ENCODE data around the gene STAMBPL1. TPM values are rescaled to one million over a fixed set of nuclear protein-coding genes. Genes with fewer than 3 reads are reported as not detected.
"Not testable (repeated sequence)": the region's sequence is repeated elsewhere in the genome, so short reads cannot be mapped to it uniquely, and the experiment has no call there.

STAMBPL1 gene
- total RNA-seq, 1 donor from 2014 or later, result 8.6 TPM

DNA sequence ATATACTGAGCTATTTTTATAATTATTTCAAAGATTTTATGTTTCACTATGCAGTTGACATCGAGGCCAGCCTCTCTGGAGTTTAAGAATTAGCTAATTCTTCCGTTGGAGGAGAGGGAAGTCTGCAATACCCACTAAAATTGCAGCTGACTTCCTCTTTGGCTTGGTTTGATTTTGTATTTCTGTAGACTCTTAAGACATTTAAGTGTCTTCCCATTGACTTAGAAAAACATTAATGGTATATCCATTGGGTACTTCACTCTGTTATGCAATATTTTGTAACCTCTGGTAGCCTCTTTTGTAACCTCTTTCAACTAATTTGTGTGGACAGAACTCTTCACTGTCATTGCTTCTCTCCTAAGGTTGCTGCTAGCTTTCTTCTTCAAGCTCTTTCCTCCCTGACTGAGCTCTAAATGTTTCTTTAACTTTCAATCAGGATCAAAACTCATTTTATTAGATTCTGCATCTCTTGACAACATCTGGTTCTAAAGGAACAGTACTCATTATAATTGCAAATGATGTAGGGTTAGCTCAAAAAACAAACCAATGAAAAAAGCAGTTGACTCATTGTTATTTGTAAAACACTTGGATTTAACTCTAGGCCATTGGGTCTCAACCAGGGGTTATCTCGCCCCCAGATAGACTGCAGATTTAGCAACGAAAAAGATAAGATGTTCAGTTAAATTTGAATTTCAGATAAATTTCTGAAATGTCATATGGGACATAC is 26.7 kb upstream of the STAMBPL1 start:
- FAIRE-seq (no peak), DNase-seq (ENCODE audit: low spot score in 2 of 2) (no peak)

- no peak for DNase-seq (ENCODE audit: low spot score in 2 of 2)
- FAIRE-seq, result no peak
Measured at GRCh38 chr10:88854684-88855083, 25.4 kb upstream of the STAMBPL1 start.

GRCh38 chr10:88857831-88858230 is 22.2 kb upstream of the STAMBPL1 start:
- DNase-seq (ENCODE audit: low spot score in 2 of 2) (no peak), FAIRE-seq (no peak)

GRCh38 chr10:88858491-88858890 is 21.6 kb upstream of the STAMBPL1 start:
- FAIRE-seq, result no peak
- no peak for DNase-seq (ENCODE audit: low spot score in 2 of 2)

- FAIRE-seq (no peak), DNase-seq (ENCODE audit: low spot score in 2 of 2) (no peak)
Measured at GRCh38 chr10:88861036-88861435, 19.0 kb upstream of the STAMBPL1 start.

- DNase-seq (ENCODE audit: low spot score in 2 of 2) (no peak), FAIRE-seq (no peak)
Measured at GRCh38 chr10:88865281-88865876, 14.7 kb upstream of the STAMBPL1 start.

DNA sequence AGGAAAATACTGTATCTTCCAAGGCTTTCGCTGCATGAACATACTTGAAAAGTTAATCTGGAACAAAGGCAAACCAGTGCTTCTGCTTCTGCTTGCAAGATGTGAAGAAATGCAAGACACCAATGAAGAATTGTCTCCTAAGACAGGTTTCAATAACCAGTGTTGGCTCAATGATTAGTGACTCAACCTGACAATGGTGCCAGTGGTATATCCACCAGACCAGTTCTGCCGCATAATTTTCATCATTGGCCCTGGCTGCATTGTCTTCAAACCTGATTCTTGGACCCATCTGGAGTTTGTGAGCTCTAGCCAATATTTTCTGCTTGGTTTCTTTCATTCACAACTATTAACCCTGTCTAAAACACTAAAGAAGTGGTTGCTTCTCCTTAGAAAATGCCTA is 13.6 kb upstream of the STAMBPL1 start:
- DNase-seq (ENCODE audit: low spot score in 2 of 2), result no peak
- no peak for FAIRE-seq

- no peak for DNase-seq (ENCODE audit: low spot score in 2 of 2)
- no peak for FAIRE-seq
Measured at GRCh38 chr10:88870089-88870488, 10.0 kb upstream of the STAMBPL1 start.

GRCh38 chr10:88873757-88874156 is 6.3 kb upstream of the STAMBPL1 start:
- no peak for FAIRE-seq

DNA sequence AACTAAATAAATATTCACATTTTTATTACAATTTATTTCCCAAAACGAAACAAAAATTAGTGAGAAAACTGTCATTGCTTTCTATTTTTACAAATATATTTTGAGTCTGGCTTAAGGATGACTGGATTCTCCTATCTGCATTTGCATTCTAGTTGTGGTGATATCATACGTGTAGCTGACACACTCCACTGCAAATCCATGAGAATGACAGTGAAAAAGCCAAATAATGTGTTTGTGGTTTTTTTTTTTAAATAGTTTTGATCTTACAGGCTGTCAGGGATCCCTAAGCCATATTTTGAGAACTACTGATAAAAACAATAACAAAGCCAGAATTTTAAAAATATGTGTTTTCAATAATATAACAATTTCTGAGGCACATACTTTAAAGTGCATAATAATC is 5.8 kb upstream of the STAMBPL1 start:
- no peak for FAIRE-seq
- no peak for DNase-seq (ENCODE audit: low spot score in 2 of 2)

More at GRCh38 chr10:88873757-88874156, 6.3 kb upstream of the STAMBPL1 start:
- no peak for DNase-seq (ENCODE audit: low spot score in 2 of 2)

- FAIRE-seq (no peak), DNase-seq (ENCODE audit: low spot score in 2 of 2) (no peak)
Measured at GRCh38 chr10:88875081-88875480, 5.0 kb upstream of the STAMBPL1 start.

GRCh38 chr10:88877298-88877697 is 2.7 kb upstream of the STAMBPL1 start:
- no peak for DNase-seq (ENCODE audit: low spot score in 2 of 2)

DNA sequence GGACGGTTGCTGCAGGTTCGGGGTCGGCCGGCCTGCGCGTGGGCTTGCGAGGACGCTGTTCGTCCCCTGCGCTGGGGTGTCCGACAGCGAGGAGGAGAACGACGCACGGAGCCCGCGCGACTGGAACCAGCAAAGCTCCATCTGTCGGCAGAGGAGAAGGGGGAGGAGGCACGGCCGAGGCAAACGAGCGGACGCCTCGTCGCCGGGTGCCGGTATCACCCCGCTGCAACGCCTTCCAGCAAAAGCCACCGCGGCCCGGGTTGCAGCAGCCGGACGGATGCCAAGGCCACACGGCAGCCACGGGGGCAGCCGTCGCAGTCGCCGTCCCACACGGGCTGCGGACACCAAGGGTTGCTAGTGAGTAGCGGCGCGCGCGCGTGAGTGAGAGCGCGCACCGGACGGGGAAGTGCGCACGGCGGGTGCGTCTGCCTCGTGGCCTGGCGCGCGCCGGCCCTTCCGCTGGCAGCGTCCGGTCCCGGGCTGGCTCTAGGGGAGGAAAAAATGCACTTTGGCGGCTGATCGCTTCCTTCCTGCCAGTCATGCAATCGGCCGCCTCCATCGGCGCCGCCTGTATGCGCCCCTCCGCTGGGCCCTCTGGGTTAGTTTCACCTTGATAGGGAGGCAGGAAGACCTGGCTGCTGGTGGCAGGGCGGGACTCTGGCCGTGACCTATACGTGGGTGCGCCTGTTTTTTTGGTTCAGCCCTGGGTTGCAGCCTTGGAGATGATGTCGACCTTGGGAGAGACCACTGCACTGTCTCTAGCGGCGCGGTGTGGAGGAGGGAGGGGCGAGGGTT is 434 bp downstream of the STAMBPL1 start:
- FAIRE-seq, result no peak

More at GRCh38 chr10:88877298-88877697, 2.7 kb upstream of the STAMBPL1 start:
- no peak for FAIRE-seq

DNA sequence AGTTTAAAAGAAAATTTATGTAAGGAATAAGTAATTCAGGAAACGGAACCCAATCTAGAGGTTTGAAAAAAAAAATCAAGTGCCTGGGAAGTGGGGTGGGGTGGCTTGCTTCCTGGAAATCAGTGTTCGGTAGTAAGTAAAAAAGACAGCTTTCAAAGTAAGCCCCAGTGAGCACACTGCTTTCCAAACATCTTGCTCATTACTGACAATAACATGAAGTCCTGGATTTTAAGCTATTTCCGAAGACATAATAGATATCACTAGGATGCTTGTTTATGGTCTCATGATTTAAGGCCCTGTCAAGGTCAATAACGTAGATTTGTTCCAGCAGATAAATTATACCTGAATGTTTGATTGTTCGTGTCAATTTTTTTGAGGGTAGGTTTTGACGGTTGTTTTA is 1.3 kb downstream of the STAMBPL1 start:
- DNase-seq (ENCODE audit: low spot score in 2 of 2) (no peak), FAIRE-seq (no peak)

More for the DNA sequence above, 434 bp downstream of the STAMBPL1 start:
- peak; percentile 60 for DNase-seq (ENCODE audit: low spot score in 2 of 2)

GRCh38 chr10:88881922-88882645 is 2.0 kb downstream of the STAMBPL1 start:
- FAIRE-seq, result no peak
- no peak for DNase-seq (ENCODE audit: low spot score in 2 of 2)

DNA sequence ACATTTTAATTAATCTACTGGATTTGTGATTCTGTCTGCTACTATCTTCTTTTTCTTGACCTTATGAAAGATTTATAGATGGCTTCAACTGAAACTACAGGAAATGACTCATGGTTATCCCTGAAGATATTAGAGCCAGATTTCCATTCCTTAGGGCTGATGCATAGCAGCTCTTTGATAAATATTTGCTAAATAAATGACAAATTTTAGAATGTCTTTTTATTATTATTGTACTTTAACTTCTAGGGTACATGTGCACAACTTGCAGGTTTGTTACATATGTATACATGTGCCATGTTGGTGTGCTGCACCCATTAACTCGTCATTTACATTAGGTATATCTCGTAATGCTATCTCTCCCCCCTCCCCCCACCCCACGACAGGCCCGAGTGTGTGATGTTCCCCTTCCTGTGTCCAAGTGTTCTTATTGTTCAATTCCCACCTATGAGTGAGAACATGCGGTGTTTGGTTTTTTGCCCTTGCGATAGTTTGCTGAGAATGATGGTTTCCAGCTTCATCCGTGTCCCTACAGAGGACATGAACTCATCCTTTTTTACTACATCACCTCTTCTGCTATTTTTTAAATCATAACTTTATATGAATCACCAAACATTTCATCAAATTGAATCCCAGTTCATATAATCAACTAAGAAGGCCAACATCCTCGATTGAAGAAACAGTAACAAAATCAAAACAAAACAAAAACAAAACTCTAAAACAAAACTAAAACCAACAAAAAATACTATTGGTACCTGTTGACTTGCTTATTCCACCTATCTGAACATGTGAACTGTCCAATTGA is 2.8 kb downstream of the STAMBPL1 start:
- DNase-seq (ENCODE audit: low spot score in 2 of 2); FAIRE-seq: not testable (repeated sequence)

DNA sequence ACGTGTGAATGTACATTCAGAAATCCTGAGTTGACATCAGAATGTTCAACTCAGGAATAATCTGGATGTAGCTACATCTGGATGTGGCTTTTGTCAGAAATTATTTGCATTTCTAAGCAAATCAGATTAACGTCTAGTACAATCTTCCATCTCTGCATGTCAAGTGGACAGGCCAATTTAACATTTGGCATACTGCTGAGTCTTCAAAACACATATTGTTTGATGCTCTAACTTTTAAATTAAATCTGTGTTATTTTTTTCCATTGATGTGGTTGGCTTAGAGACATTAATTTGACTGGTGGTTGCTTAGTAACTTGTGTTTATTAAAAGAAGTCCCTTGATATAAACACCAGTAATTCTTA is 3.4 kb downstream of the STAMBPL1 start:
- FAIRE-seq (no peak), DNase-seq (ENCODE audit: low spot score in 2 of 2) (no peak)

GRCh38 chr10:88886557-88886956 is 6.5 kb downstream of the STAMBPL1 start:
- DNase-seq (ENCODE audit: low spot score in 2 of 2) (no peak), FAIRE-seq (no peak)

GRCh38 chr10:88888810-88889445 is 8.9 kb downstream of the STAMBPL1 start:
- FAIRE-seq (no peak), DNase-seq (ENCODE audit: low spot score in 2 of 2) (no peak)

All from frontal cortex (tissue), 4 donors.